Colonic mucosa (tissue), 4 donors: Measurements from ENCODE around the gene DSP. TPM values are rescaled to one million over a fixed set of nuclear protein-coding genes. Genes with fewer than 3 reads are reported as not detected.

ENCODE experiments used
- DNase-seq: peaks from one replicate; pipeline ENCODE4 v3.0.0-alpha.2; 2020
- H3K27ac ChIP-seq: fragments of 200-600 bp; one replicate; pipeline ENCODE4 v1.8.0; 2021
- H3K27me3 ChIP-seq: fragments of 200-600 bp; one replicate; pipeline ENCODE4 v1.8.0; 2021
- H3K36me3 ChIP-seq: fragments of 200-600 bp; one replicate; pipeline ENCODE4 v1.8.0; 2021
- H3K4me1 ChIP-seq: fragments of 200-600 bp; one replicate; pipeline ENCODE4 v1.8.0; 2021; ENCODE audit warnings: mild to moderate bottlenecking
- H3K4me3 ChIP-seq: fragments of 200-600 bp; one replicate; pipeline ENCODE4 v1.8.0; 2021
- H3K9ac ChIP-seq, 2 donors: one replicate each; pipeline ENCODE4 v1.7.0; 2013; ENCODE audit warnings: control low read depth in 2 of 2, low read depth in 2 of 2, low read length in 2 of 2
- H3K9me3 ChIP-seq: fragments of 200-600 bp; one replicate; pipeline ENCODE4 v1.8.0; 2021
- CTCF ChIP-seq: fragments of 200-600 bp; IDR thresholded peaks from one replicate; pipeline ENCODE4 v1.8.0; 2022; ENCODE audit warnings: antibody characterized with exemption, mild to moderate bottlenecking
- intact Hi-C: fragments of 100-400 bp; cut with DNase I; formaldehyde crosslinking; loops from one replicate; pipeline ENCODE4 v1.14.1; 2022
- total RNA-seq, 2 donors: library from RNA; stranded (reverse); fragmentation: NEBNext Ultra II Directional in 1 of 2; extraction: Animal tissue kit (Norgen Biotek cat#: 25700) in 1 of 2; gene quantifications; one replicate each; pipeline ENCODE4 v1.2.1, GENCODE V29; 2021
- donor health status: healthy.
- donor health status: DM: no; HTN: no; CAD: no.
- donor health status: DM: no; HTN: no; CAD: no.

The DSP gene
- total RNA-seq, 2 donors from 2014 or later = 201 to 250 TPM

- no peak overlapping the region for H3K9ac ChIP-seq
- intact Hi-C loops = no loop called here
- H3K4me1 ChIP-seq = no peaks in the 10 kb centered on the region
- no peak overlapping the region for H3K27ac ChIP-seq
- no peak overlapping the region for H3K4me3 ChIP-seq
- H3K9me3 ChIP-seq = no peaks in the 10 kb centered on the region
- H3K27me3 ChIP-seq = no peaks in the 10 kb centered on the region
- DNase-seq = no peak
- TF ChIP-seq CTCF = no peak
- peaks cover 16% of the 10 kb centered on the region for H3K36me3 ChIP-seq
Measured at GRCh38 chr6:7569082-7569481, 27.6 kb downstream of the DSP start.

- Histone ChIP-seq H3K9me3 (no peaks in the 10 kb centered on the region), H3K9ac (no peak overlapping the region), H3K36me3 (peaks cover 16% of the 10 kb centered on the region), H3K27ac (no peak overlapping the region), H3K4me3 (no peak overlapping the region), H3K27me3 (no peaks in the 10 kb centered on the region), H3K4me1 (no peaks in the 10 kb centered on the region)
- no peak for TF ChIP-seq CTCF
- no peak for DNase-seq
- intact Hi-C loops = no loop called here
Measured at GRCh38 chr6:7572213-7572943, 30.9 kb downstream of the DSP start.

- no peak for TF ChIP-seq CTCF
- Histone ChIP-seq H3K36me3 (peaks cover 6% of the 10 kb centered on the region), H3K27me3 (no peaks in the 10 kb centered on the region), H3K4me1 (no peaks in the 10 kb centered on the region), H3K9ac (no peak overlapping the region), H3K9me3 (no peaks in the 10 kb centered on the region), H3K27ac (no peak overlapping the region), H3K4me3 (no peak overlapping the region)
- intact Hi-C loops = no loop called here
- DNase-seq = no peak
Measured at GRCh38 chr6:7574500-7574899, 33.0 kb downstream of the DSP start.

GRCh38 chr6:7578516-7578915 lies 37.0 kb downstream of the DSP start:
- no peaks in the 10 kb centered on the region for H3K4me1 ChIP-seq
- H3K27ac ChIP-seq = no peak overlapping the region
- no peak for TF ChIP-seq CTCF
- H3K27me3 ChIP-seq = no peaks in the 10 kb centered on the region
- no peaks in the 10 kb centered on the region for H3K9me3 ChIP-seq
- no peak overlapping the region for H3K4me3 ChIP-seq
- no peak overlapping the region for H3K9ac ChIP-seq
- peaks cover 6% of the 10 kb centered on the region for H3K36me3 ChIP-seq
- intact Hi-C loops = no loop called here
- DNase-seq = no peak

- Histone ChIP-seq H3K9me3 (no peaks in the 10 kb centered on the region), H3K9ac (no peak overlapping the region), H3K36me3 (peaks cover 4% of the 10 kb centered on the region), H3K27ac (no peak overlapping the region), H3K27me3 (no peaks in the 10 kb centered on the region), H3K4me3 (no peak overlapping the region), H3K4me1 (no peaks in the 10 kb centered on the region)
- DNase-seq = no peak
- intact Hi-C loops = no loop called here
- no peak for TF ChIP-seq CTCF
Measured at GRCh38 chr6:7578931-7579330, 37.5 kb downstream of the DSP start.
